Stimulated activated CD4-positive, alpha-beta T cell treated with anti-CD3 and anti-CD28 coated beads, Interleukin-4, amount 100 ng/mL, for 24 hours (primary cell): Measurements from ENCODE around the gene THAP7.

ENCODE experiments used
- DNase-seq: peaks from one replicate; pipeline ENCODE4 v3.0.0-alpha.2; 2020

The THAP7 gene

DNA sequence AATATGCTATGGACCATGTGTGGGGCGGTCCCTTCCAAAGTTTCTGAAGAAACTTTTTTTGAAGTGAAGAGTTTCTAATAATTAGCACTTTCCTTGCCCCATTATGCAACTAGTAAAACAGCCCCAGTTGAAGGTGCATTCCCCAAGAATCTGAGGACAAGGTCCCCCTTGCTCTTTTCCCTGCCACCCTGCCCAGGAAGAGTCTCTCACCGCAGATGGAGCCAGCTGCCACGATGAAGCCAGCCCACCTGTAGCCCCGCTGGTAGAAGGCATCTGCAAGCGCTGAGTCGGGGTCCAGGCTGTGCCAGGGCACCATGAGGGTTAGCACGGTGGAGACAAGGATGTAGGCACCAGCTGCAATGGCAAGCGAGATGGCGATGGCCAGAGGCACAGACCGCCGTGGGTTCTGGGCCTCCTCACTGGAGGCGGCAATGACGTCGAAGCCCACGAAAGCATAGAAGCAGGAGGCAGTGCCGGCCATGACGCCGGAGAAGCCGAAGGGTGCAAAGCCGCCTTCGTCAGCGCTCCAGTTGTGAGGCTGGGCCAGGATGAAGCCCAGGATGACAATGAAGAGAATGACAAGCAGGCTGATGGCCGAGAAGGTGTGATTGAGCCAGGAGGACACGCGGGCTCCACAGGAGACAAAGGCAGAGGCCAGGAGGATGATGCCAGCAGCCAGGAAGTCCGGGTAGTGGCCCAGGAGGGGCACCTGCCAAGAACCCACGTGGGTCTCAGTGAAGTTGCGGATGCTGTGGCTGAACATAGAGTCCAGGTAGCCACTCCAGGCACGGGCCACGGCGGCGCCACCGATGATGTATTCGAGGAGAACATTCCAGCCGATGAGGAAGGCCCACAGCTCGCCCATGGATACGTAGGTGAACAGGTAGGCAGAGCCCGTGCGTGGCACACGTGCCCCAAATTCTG lies 29.0 kb upstream of the THAP7 start:
- DNase-seq = no peak

- no peak for DNase-seq
Observed at GRCh38 chr22:21030032-21030431, 28.1 kb upstream of the THAP7 start.

- DNase-seq = no peak
Observed at GRCh38 chr22:21029486-21030025, 27.6 kb upstream of the THAP7 start.

DNA sequence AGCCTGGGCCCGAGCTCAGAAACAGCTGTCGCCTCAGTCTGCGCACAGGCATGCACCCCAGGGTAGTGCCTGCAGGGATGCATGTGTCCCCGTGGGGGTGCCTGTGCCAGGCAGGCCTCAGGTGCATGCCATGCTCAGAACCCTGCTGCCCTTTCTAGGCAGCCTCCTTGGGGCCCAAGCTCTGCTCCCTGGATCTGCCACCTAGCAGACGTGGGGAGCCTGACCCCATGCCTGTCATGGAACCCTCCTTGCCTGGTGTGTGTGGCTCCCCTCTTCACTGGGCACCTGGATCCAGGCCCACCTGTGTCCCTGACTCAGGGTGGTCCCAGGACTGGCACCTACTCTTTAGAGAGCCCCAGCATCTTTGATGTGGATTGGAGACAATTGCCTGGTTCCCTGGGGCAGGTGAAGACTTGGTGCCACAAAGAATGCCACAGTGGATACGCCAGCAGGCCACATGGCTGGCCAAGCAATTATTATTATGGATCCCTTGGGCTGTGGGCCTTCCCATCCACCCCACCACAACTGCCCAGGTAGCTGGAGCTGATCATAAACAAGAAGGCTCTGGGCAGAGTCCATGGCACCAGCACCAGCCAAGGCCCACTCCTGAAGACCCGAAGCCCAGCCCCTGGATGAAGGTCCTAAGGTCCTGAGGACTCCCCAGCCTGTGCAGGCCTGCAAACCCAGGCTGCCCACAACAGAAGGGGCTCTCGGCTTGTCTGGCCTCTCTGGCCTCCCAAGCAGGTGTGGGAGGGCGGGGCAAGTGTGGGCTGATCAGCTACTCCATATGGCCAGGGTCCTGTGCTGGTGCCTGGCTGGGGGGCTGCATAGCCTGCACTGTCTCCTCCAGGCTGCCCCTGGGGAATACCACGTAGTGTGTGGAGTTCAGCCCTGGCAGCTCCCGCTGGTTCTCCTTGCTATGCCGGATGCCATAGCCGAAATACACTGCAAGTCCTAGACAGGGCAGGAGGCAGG lies 26.6 kb upstream of the THAP7 start:
- DNase-seq = no peak

DNA sequence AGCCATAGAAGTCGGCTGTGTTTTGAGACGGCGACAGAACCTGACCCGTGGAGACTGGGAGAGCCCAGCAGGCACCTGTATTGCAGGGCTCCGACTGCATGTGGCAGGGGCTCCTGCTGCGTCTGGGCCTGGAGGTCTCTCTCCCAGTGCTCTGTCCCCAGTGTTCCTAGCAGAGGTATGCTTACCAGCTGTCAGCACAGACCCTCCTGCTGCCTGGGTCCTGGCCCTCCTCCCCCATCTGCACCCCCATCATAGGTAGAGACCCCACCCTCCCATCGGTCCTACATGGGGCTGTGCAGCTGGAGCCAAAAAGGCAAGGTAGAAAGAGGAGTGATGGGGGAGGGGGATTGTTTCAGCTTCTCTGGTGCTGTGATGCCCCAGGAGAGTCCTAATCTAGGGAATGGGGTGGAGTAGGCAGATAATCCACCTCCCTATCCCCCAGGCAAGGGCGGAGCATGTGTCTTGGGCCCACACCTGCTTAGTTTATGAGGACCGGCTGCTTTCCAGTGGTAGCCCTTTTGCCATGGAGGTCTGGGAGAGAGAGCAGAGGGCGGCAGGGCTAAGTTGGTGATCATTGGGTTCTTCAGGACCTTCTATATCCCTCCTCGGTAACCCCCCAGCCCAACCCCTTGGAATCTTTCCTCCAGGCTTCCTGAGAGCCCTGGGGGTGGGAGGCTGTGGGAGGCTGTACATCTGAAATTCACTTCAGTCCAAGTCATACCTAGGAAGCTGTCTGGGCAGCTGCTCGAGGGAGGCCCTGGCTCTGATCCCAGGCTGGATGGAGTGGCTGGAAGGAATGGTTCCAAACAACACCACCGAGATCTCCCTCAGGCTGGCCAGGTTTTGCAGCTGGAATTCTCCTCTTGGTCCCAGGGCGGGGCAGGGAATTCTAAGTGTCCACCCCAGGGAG lies 25.1 kb upstream of the THAP7 start:
- no peak for DNase-seq

- no peak for DNase-seq
Observed at GRCh38 chr22:21025763-21026755, 24.1 kb upstream of the THAP7 start.

- no peak for DNase-seq
Observed at GRCh38 chr22:21025266-21025665, 23.3 kb upstream of the THAP7 start.

- DNase-seq = no peak
Observed at GRCh38 chr22:21022955-21023614, 21.2 kb upstream of the THAP7 start.

DNA sequence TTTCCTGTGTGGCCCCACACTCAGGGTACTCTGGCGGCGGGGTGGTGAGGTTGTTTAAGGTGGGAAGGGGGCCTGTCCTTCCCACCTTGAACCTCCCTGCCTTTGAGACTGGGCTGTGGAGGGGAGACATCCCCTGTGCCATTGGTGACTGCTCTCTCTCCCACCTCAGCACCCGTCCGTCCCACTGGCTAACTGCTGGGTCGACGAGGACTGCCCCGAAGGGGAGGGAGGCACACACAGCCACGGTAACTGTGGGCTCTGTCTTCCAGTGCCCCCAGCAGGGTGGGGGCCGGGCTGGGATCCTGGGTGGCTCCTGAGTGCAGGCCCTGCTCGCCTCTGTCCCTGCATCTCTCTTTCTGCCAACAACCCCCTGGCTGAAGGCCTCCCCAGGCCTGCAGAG lies 20.6 kb upstream of the THAP7 start:
- no peak for DNase-seq

- DNase-seq = no peak
Observed at GRCh38 chr22:21020802-21021429, 19.0 kb upstream of the THAP7 start.

DNA sequence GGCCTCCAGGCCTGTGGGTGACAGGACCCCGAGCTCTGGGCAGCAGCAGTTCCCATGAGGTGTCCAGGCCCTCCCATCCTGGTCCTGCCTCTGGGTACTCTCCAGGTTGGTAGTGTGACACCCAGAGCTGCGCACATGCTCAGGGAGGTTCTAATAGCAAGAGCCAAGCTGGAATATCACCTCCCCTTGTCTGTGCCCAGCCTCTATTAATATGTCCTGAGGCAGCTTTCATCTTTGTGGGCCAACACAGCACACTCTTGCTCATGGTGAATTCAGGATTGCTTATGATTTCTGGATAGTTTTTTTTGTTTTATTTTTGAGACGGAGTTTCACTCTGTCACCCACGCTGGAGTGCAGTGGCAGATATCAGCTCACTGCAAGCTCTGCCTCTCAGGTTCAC lies 16.4 kb upstream of the THAP7 start:
- no peak for DNase-seq

GRCh38 chr22:21016644-21017420 lies 14.9 kb upstream of the THAP7 start:
- DNase-seq = no peak

DNA sequence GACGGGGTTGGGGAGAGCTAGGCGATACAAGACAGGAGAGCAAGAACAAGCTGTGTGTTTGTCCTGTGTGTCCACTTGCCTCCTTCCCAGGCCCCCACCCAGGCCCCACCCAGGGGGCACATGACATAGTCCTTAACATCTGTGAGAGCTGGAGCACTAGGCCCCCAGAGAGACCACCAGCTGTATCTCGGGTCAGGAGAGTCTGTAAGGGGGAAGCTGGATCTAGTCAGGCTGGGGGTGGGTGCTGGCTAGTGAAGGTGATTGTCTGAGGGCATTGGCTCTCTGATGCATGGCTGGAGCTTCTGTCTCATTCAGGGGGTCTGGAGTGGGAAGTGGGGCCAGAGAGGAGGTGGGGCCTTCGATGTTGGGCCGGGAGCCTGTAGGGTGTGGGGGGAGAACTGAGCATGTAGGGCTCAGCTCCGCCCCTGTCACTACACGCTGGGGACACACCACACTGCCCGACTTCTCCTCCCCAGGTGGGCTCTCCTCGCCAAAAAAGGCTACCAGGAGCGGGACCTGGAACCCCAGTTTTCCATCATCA lies 13.6 kb upstream of the THAP7 start:
- DNase-seq = no peak

DNA sequence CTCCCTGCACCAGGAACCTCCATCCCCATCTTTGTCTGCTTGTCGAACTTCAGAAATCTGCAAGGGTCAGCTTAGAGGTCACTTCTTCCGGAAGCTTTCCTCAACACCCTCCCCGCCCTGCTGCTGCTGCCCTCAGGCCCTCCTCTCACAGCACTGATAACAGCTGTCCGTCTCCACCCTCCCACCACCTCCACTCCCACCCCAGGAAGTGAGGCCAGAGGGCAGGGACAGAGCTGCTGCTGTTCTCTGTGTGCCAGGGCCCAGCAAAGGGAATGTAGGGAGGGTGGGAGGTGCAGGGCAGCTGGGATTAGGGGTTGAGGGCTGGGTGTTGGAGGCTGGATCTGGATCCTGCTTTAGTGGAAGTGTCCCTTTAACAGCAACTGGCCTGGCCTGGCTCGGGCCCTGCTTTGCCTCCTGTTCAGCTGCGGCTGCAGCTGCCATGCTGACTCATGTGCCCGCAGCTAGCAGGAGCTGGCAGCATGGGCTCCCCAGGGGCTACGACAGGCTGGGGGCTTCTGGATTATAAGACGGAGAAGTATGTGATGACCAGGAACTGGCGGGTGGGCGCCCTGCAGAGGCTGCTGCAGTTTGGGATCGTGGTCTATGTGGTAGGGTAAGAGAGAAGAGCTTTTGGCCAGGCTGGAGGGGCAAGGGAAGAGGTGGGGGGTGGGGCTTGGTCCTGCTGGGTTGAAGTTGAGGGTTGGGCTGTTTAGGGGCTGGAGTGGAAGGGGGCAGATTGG lies 13.0 kb upstream of the THAP7 start, which contains the start of gene P2RX6:
Gene P2RX6 (plus strand): TSS at position 440 of the 740 bp plus-strand sequence. CDS start 10 bp downstream, at position 450.
- no peak for DNase-seq

DNA sequence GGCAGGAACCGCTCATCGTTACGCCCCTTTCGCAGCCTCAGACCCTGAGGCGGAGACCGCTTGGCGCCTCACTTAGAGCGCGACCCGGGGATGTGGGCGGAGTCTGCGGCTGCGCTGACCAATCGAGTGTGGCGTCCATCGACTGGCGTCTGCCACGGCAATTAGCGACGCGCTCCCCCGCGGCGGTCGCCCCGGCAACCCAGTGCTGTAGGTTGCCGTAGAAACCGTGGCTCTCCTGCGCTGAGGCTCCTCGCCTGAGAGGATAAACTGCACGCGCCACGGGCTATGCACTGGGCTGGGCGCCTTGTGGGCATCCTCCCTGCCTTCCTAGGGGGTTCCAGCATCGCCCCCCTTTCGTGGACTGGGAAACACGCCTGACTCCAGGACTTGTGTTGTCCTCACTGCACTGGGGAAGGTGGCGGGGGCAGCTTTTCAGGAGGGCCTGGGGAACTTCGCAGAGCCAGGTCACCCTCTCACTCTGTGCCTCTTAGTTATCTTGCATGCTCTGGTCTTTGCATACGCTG lies 12.3 kb upstream of the THAP7 start:
- peak; percentile 87 for DNase-seq

- no peak for DNase-seq
Observed at GRCh38 chr22:21013657-21014201, 11.8 kb upstream of the THAP7 start.
